IMR-90 (cell line): Measurements from ENCODE around the gene NAMPT.

Experiments
- BHLHE40 ChIP-seq: fragments of 150-350 bp; IDR thresholded peaks from 2 replicates; pipeline ENCODE4 v1.6.1; 2016; ENCODE audit warnings: mild to moderate bottlenecking, low read depth, low read length
- CEBPB ChIP-seq: IDR thresholded peaks from 2 replicates; pipeline ENCODE4 v1.6.1; 2012; ENCODE audit warnings: low read depth, low read length, improper control_type of control experiment
- CTCF ChIP-seq: conservative IDR thresholded peaks from 2 replicates; pipeline ENCODE4 v1.5.1; 2012; ENCODE audit warnings: mild to moderate bottlenecking, low read depth, low read length, improper control_type of control experiment
- FOS ChIP-seq: fragments of 150-350 bp; IDR thresholded peaks from 2 replicates; pipeline ENCODE4 v1.6.1; 2016; ENCODE audit warnings: low read depth, low read length
- MAFK ChIP-seq: IDR thresholded peaks from 2 replicates; pipeline ENCODE4 v1.6.1; 2012; ENCODE audit warnings: low read depth, low read length, improper control_type of control experiment
- MAZ ChIP-seq: IDR thresholded peaks from 2 replicates; pipeline ENCODE4 v1.6.1; 2012; ENCODE audit warnings: low read depth, mild to moderate bottlenecking, low read length, improper control_type of control experiment, moderate library complexity, borderline replicate concordance
- MXI1 ChIP-seq: IDR thresholded peaks from 2 replicates; pipeline ENCODE4 v1.6.1; 2012; ENCODE audit warnings: low read depth, mild to moderate bottlenecking, low read length, moderate library complexity, borderline replicate concordance
- NFE2L2 ChIP-seq: fragments of 150-350 bp; IDR thresholded peaks from 2 replicates; pipeline ENCODE4 v1.6.1; 2016; ENCODE audit warnings: low read depth, mild to moderate bottlenecking, low read length
- POLR2A ChIP-seq: IDR thresholded peaks from 2 replicates; pipeline ENCODE4 v1.6.1; 2012; ENCODE audit warnings: mild to moderate bottlenecking, low read depth, low read length
- RAD21 ChIP-seq: IDR thresholded peaks from 2 replicates; pipeline ENCODE4 v1.6.1; 2012; ENCODE audit warnings: low read length, improper control_type of control experiment
- RCOR1 ChIP-seq: IDR thresholded peaks from 2 replicates; pipeline ENCODE4 v1.6.1; 2012; ENCODE audit warnings: mild to moderate bottlenecking, low read length, improper control_type of control experiment; ENCODE audit not compliant: insufficient replicate concordance
- SMC3 ChIP-seq: fragments of 150-350 bp; IDR thresholded peaks from 2 replicates; pipeline ENCODE4 v1.6.1; 2016; ENCODE audit warnings: low read depth, mild to moderate bottlenecking, antibody characterized with exemption, low read length, moderate library complexity
- USF2 ChIP-seq: fragments of 150-350 bp; IDR thresholded peaks from 2 replicates; pipeline ENCODE4 v1.6.1; 2017; ENCODE audit warnings: mild to moderate bottlenecking, antibody characterized with exemption, low read length, low read depth

GRCh38 chr7:106199024-106199423 is 85.8 kb downstream of the NAMPT start:
- TF ChIP-seq MXI1 (no peak), RAD21 (no peak), POLR2A (no peak), CTCF (no peak), USF2 (no peak), RCOR1 (no peak), BHLHE40 (no peak), SMC3 (no peak), MAZ (no peak), CEBPB (no peak), MAFK (no peak), NFE2L2 (no peak), FOS (no peak)
